LHCN-M2 (cell line): ENCODE results near the gene TSACC. TPM values are rescaled to one million over a fixed set of nuclear protein-coding genes. Genes with fewer than 3 reads are reported as not detected.
A peak's percentile ranks its signal among the peaks of the same experiment; 100 is the strongest.
"Not testable (repeated sequence)": the region's sequence is repeated elsewhere in the genome, so short reads cannot be mapped to it uniquely, and the experiment has no call there.

ENCODE experiments used
- DNase-seq: peaks from one replicate; pipeline ENCODE4 v3.0.0-alpha.2; 2012; ENCODE audit warnings: low read depth
- polyA plus RNA-seq: library from polyadenylated mRNA; unstranded; fragments of >200 nt; gene quantifications from one replicate; pipeline ENCODE4 v1.2.1, GENCODE V29; 2012; ENCODE audit warnings: missing spikeins
- total RNA-seq: library from RNA; depleted of rRNA; stranded (reverse); fragments of >200 nt; gene quantifications from 2 replicates; pipeline ENCODE4 v1.2.3, GENCODE V29; 2014; rRNA removed

TSACC gene
- not detected in 2 replicates for total RNA-seq
- 0.58 TPM for polyA plus RNA-seq

GRCh38 chr1:156338180-156338976 is at the start of gene TSACC, which contains the start of gene CCT3:
TSS of gene TSACC (plus strand) at chr1:156338526. CDS start at chr1:156339758, 1,232 bp downstream.
TSS of gene CCT3 (minus strand) at chr1:156338292. CDS start at chr1:156338184, 108 bp downstream.
- DNase-seq: peak; percentile 100

- DNase-seq: no peak
These were observed 48.5 kb upstream of the TSACC start for GRCh38 chr1:156289857-156290256.

GRCh38 chr1:156291226-156292061 is 46.9 kb upstream of the TSACC start:
- DNase-seq: peak; percentile 65

- no peak for DNase-seq
These were observed 45.3 kb upstream of the TSACC start for GRCh38 chr1:156293098-156293434.

GRCh38 chr1:156293895-156294294 is 44.4 kb upstream of the TSACC start:
- no peak for DNase-seq

- peak; percentile 29 for DNase-seq
These were observed 42.9 kb upstream of the TSACC start, which contains the start of gene GLMP for GRCh38 chr1:156295391-156295947. TSS of gene GLMP (minus strand) at chr1:156295679. CDS start at chr1:156295645, 34 bp downstream.

GRCh38 chr1:156298852-156299357 is 39.4 kb upstream of the TSACC start, which contains the start of gene VHLL:
TSS of gene VHLL (minus strand) at chr1:156299307. CDS start at chr1:156299189, 118 bp downstream.
- DNase-seq: no peak

GRCh38 chr1:156303241-156303640 is 35.1 kb upstream of the TSACC start:
- DNase-seq: no peak

GRCh38 chr1:156305215-156305614 is 33.1 kb upstream of the TSACC start:
- DNase-seq: no peak

GRCh38 chr1:156308078-156308477 is 30.2 kb upstream of the TSACC start:
- DNase-seq: peak; percentile 59

- peak; percentile 74 for DNase-seq
These were observed 27.4 kb upstream of the TSACC start for GRCh38 chr1:156310962-156311361.

- no peak for DNase-seq
These were observed 21.4 kb upstream of the TSACC start for GRCh38 chr1:156316909-156317308.

GRCh38 chr1:156319664-156320063 is 18.7 kb upstream of the TSACC start:
- peak; percentile 42 for DNase-seq

- DNase-seq: no peak
These were observed 17.8 kb upstream of the TSACC start for GRCh38 chr1:156320560-156320959.

GRCh38 chr1:156323179-156323578 is 15.1 kb upstream of the TSACC start:
- not testable (repeated sequence) for DNase-seq

GRCh38 chr1:156336242-156336641 is 2.1 kb upstream of the TSACC start:
- DNase-seq: no peak

- DNase-seq: no peak
These were observed 1.1 kb upstream of the TSACC start for GRCh38 chr1:156337052-156337887.

- DNase-seq: no peak
These were observed 492 bp upstream of the TSACC start for GRCh38 chr1:156337888-156338179.

- peak; percentile 33 for DNase-seq
These were observed 4.0 kb downstream of the TSACC start for GRCh38 chr1:156342166-156342955.

GRCh38 chr1:156344409-156344808 is 6.1 kb downstream of the TSACC start:
- DNase-seq: no peak
